ENCODE measurements around the gene B9D2. TPM values are rescaled to one million over a fixed set of nuclear protein-coding genes. Genes with fewer than 3 reads are reported as not detected.

Gene B9D2
- total RNA-seq, 1 donor from 2014 or later, result 6.3 TPM

- Mint-ChIP-seq H3K27me3 (no peaks in the 10 kb centered on the region), H3K9me3 (no peaks in the 10 kb centered on the region), H3K27ac (no peak overlapping the region), H3K36me3 (ENCODE audit: low read depth) (peaks cover 63% of the 10 kb centered on the region), H3K4me3 (no peak overlapping the region), H3K4me1 (peaks cover 13% of the 10 kb centered on the region)
- intact Hi-C loops (cut with micrococcal nuclease), result no loop called here
- DNase-seq, result no peak
Measured at GRCh38 chr19:41316306-41316920, 47.5 kb downstream of the B9D2 start.

- peak overlapping the region; percentile 99 for H3K4me3 Mint-ChIP-seq
- H3K27ac Mint-ChIP-seq, result no peak overlapping the region
- H3K36me3 Mint-ChIP-seq (ENCODE audit: low read depth), result peaks cover 40% of the 10 kb centered on the region
- no peaks in the 10 kb centered on the region for H3K9me3 Mint-ChIP-seq
- intact Hi-C loops (cut with micrococcal nuclease), result loop anchor here (2.0 kb wide), 1 partner anchor 15 kb away; no protein-coding TSS in a partner anchor
- no peak for DNase-seq
- peaks cover 48% of the 10 kb centered on the region for H3K4me1 Mint-ChIP-seq
- H3K27me3 Mint-ChIP-seq, result no peaks in the 10 kb centered on the region
Measured at GRCh38 chr19:41311613-41312012, 52.3 kb downstream of the B9D2 start.

GRCh38 chr19:41311072-41311471 lies 52.9 kb downstream of the B9D2 start:
- intact Hi-C loops (cut with micrococcal nuclease), result loop anchor here (2.0 kb wide), 1 partner anchor 14 kb away; no protein-coding TSS in a partner anchor
- H3K36me3 Mint-ChIP-seq (ENCODE audit: low read depth), result peaks cover 40% of the 10 kb centered on the region

GRCh38 chr19:41310033-41310831 lies 53.7 kb downstream of the B9D2 start, which contains the start of gene CCDC97:
Gene CCDC97 (plus strand): TSS chr19:41310172. CDS start chr19:41310311, 139 bp downstream.
- H3K4me1 Mint-ChIP-seq, result peaks cover 60% of the 10 kb centered on the region
- H3K36me3 Mint-ChIP-seq (ENCODE audit: low read depth), result peaks cover 46% of the 10 kb centered on the region
- intact Hi-C loops (cut with micrococcal nuclease), result loop anchor here (1.0 to 2.0 kb wide), 2 partner anchors 13 to 17 kb away; no protein-coding TSS in a partner anchor
- H3K9me3 Mint-ChIP-seq, result no peaks in the 10 kb centered on the region
- H3K27me3 Mint-ChIP-seq, result no peaks in the 10 kb centered on the region
- peak within 1 kb of the TSS; percentile 98 for H3K27ac Mint-ChIP-seq
- H3K4me3 Mint-ChIP-seq, result peak within 1 kb of the TSS; percentile 99
- DNase-seq, result peak; percentile 97

More at GRCh38 chr19:41311072-41311471, 52.9 kb downstream of the B9D2 start:
- no peaks in the 10 kb centered on the region for H3K27me3 Mint-ChIP-seq
- no peaks in the 10 kb centered on the region for H3K9me3 Mint-ChIP-seq
- no peak overlapping the region for H3K27ac Mint-ChIP-seq
- H3K4me3 Mint-ChIP-seq, result peak overlapping the region; percentile 99
- DNase-seq, result peak; percentile 58
- H3K4me1 Mint-ChIP-seq, result peaks cover 53% of the 10 kb centered on the region

GRCh38 chr19:41309180-41310032 lies 54.5 kb downstream of the B9D2 start:
- Mint-ChIP-seq H3K9me3 (no peaks in the 10 kb centered on the region), H3K36me3 (ENCODE audit: low read depth) (peaks cover 52% of the 10 kb centered on the region), H3K4me1 (peaks cover 68% of the 10 kb centered on the region), H3K27me3 (no peaks in the 10 kb centered on the region), H3K4me3 (peak overlapping the region; percentile 99), H3K27ac (peak overlapping the region; percentile 98)
- intact Hi-C loops (cut with micrococcal nuclease), result loop anchor here (1.0 to 2.0 kb wide), 4 partner anchors 13 to 183 kb away; partner anchors contain the start of gene TGFB1
- peak; percentile 75 for DNase-seq

GRCh38 chr19:41308450-41309179 lies 55.3 kb downstream of the B9D2 start:
- Mint-ChIP-seq H3K36me3 (ENCODE audit: low read depth) (peaks cover 55% of the 10 kb centered on the region), H3K4me1 (peaks cover 75% of the 10 kb centered on the region), H3K4me3 (peak overlapping the region; percentile 99), H3K9me3 (no peaks in the 10 kb centered on the region), H3K27me3 (no peaks in the 10 kb centered on the region), H3K27ac (peak overlapping the region; percentile 98)
- intact Hi-C loops (cut with micrococcal nuclease), result loop anchor here (1.0 to 2.0 kb wide), 4 partner anchors 44 to 182 kb away; partner anchors contain the start of gene TGFB1
- peak; percentile 98 for DNase-seq

- peaks cover 75% of the 10 kb centered on the region for H3K4me1 Mint-ChIP-seq
- no peaks in the 10 kb centered on the region for H3K9me3 Mint-ChIP-seq
- H3K27ac Mint-ChIP-seq, result peak overlapping the region; percentile 98
- no peaks in the 10 kb centered on the region for H3K27me3 Mint-ChIP-seq
- H3K36me3 Mint-ChIP-seq (ENCODE audit: low read depth), result peaks cover 53% of the 10 kb centered on the region
- H3K4me3 Mint-ChIP-seq, result peak overlapping the region; percentile 99
- DNase-seq, result peak; percentile 71
- intact Hi-C loops (cut with micrococcal nuclease), result loop anchor here (1.0 to 2.0 kb wide), 4 partner anchors 45 to 181 kb away; partner anchors contain the start of gene TGFB1
Measured at GRCh38 chr19:41307954-41308449, 55.9 kb downstream of the B9D2 start.

- DNase-seq, result peak; percentile 77
- H3K9me3 Mint-ChIP-seq, result no peaks in the 10 kb centered on the region
- H3K36me3 Mint-ChIP-seq (ENCODE audit: low read depth), result peaks cover 58% of the 10 kb centered on the region
- no peaks in the 10 kb centered on the region for H3K27me3 Mint-ChIP-seq
- peak overlapping the region; percentile 98 for H3K27ac Mint-ChIP-seq
- H3K4me3 Mint-ChIP-seq, result peak overlapping the region; percentile 67
- intact Hi-C loops (cut with micrococcal nuclease), result no loop called here
- peaks cover 80% of the 10 kb centered on the region for H3K4me1 Mint-ChIP-seq
Measured at GRCh38 chr19:41307090-41307875, 56.7 kb downstream of the B9D2 start.

GRCh38 chr19:41305927-41306793 lies 57.8 kb downstream of the B9D2 start:
- peak; percentile 69 for DNase-seq
- intact Hi-C loops (cut with micrococcal nuclease), result no loop called here
- no peaks in the 10 kb centered on the region for H3K9me3 Mint-ChIP-seq
- H3K4me1 Mint-ChIP-seq, result peaks cover 84% of the 10 kb centered on the region
- no peaks in the 10 kb centered on the region for H3K27me3 Mint-ChIP-seq
- H3K36me3 Mint-ChIP-seq (ENCODE audit: low read depth), result peaks cover 62% of the 10 kb centered on the region
- peak overlapping the region; percentile 67 for H3K4me3 Mint-ChIP-seq
- H3K27ac Mint-ChIP-seq, result peak overlapping the region; percentile 98

- no peak for DNase-seq
- intact Hi-C loops (cut with micrococcal nuclease), result no loop called here
- Mint-ChIP-seq H3K4me3 (peak overlapping the region; percentile 38), H3K27ac (peak overlapping the region; percentile 98), H3K4me1 (peaks cover 86% of the 10 kb centered on the region), H3K27me3 (no peaks in the 10 kb centered on the region), H3K36me3 (ENCODE audit: low read depth) (peaks cover 70% of the 10 kb centered on the region), H3K9me3 (no peaks in the 10 kb centered on the region)
Measured at GRCh38 chr19:41304706-41305483, 59.1 kb downstream of the B9D2 start.
